K562 (cell line): Measurements from ENCODE around the gene SH3TC1. TPM values are rescaled to one million over a fixed set of nuclear protein-coding genes. Genes with fewer than 3 reads are reported as not detected.

Experiments
- ARID3B ChIP-seq: fragments of 250-450 bp; sonication (Bioruptor Pico); IDR thresholded peaks from 2 replicates; pipeline ENCODE4 v1.4.0; 2020; ENCODE audit warnings: borderline replicate concordance
- BACH1 ChIP-seq: fragments of 200-800 bp; sonication (Bioruptor generic); IDR thresholded peaks from 2 replicates; pipeline ENCODE4 v1.6.1; 2016; ENCODE audit warnings: missing genetic modification characterization, missing compliant biosample characterization
- BRD9 ChIP-seq: fragments of 450-650 bp; IDR thresholded peaks from 2 replicates; pipeline ENCODE4 v1.6.1; 2018; ENCODE audit warnings: low read depth; ENCODE audit not compliant: partially characterized antibody
- CBFB ChIP-seq: sonication (generic); formaldehyde crosslinking; IDR thresholded peaks from 2 replicates; pipeline ENCODE4 v1.4.0; 2020; ENCODE audit warnings: mild to moderate bottlenecking, missing genetic modification reagents
- CHCHD3 ChIP-seq: fragments of 250-450 bp; sonication (Bioruptor Pico); IDR thresholded peaks from 2 replicates; pipeline ENCODE4 v2.1.2; 2022; ENCODE audit warnings: mild to moderate bottlenecking
- E2F8 ChIP-seq: fragments of 450-650 bp; IDR thresholded peaks from 2 replicates; pipeline ENCODE4 v1.7.1; 2018; ENCODE audit warnings: mild to moderate bottlenecking, low read depth; ENCODE audit not compliant: partially characterized antibody
- ETV5 ChIP-seq: sonication (generic); formaldehyde crosslinking; IDR thresholded peaks from 2 replicates; pipeline ENCODE4 v1.4.0; 2020; ENCODE audit warnings: low read depth, mild to moderate bottlenecking, missing genetic modification reagents
- HDAC2 ChIP-seq: fragments of 450-650 bp; IDR thresholded peaks from 2 replicates; pipeline ENCODE4 v1.6.1; 2016; ENCODE audit warnings: mild to moderate bottlenecking
- JUND ChIP-seq, 2 experiments: IDR thresholded peaks; 2 replicates in 1 of 2; 3 replicates in 1 of 2; pipeline ENCODE4 v1.6.1; 2011; ENCODE audit warnings: borderline replicate concordance in 2 of 2, low read depth in 2 of 2, low read length in 2 of 2, improper control_type of control experiment in 1 of 2, missing biosample characterization in 1 of 2, missing genetic modification characterization in 1 of 2, missing genetic modification reagents in 1 of 2
- KLF13 ChIP-seq: fragments of 450-650 bp; IDR thresholded peaks from 2 replicates; pipeline ENCODE4 v1.6.1; 2016; ENCODE audit warnings: missing genetic modification characterization, low read depth, mild to moderate bottlenecking, missing compliant biosample characterization, moderate library complexity, borderline replicate concordance
- PHB ChIP-seq: fragments of 250-450 bp; sonication (Bioruptor Pico); IDR thresholded peaks from 2 replicates; pipeline ENCODE4 v1.5.0; 2021
- POLR2A ChIP-seq: fragments of 450-650 bp; conservative IDR thresholded peaks from 2 replicates; pipeline ENCODE4 v1.6.1; 2016
- POLR2AphosphoS2 ChIP-seq: IDR thresholded peaks from 2 replicates; pipeline ENCODE4 v1.6.1; 2012; ENCODE audit warnings: low read length, improper control_type of control experiment
- SREBF2 ChIP-seq: sonication (generic); formaldehyde crosslinking; IDR thresholded peaks from 2 replicates; pipeline ENCODE4 v1.4.0; 2020; ENCODE audit warnings: mild to moderate bottlenecking, missing genetic modification reagents
- TCFL5 ChIP-seq: fragments of 250-450 bp; sonication (Bioruptor Pico); conservative IDR thresholded peaks from 2 replicates; pipeline ENCODE4 v1.6.1; 2021; ENCODE audit warnings: mild to moderate bottlenecking, moderate library complexity, matching md5 sums
- ZBTB8A ChIP-seq: fragments of 450-650 bp; IDR thresholded peaks from 2 replicates; pipeline ENCODE4 v1.6.1; 2018; ENCODE audit warnings: mild to moderate bottlenecking, moderate library complexity; ENCODE audit not compliant: partially characterized antibody
- ZNF12 ChIP-seq: sonication (generic); formaldehyde crosslinking; IDR thresholded peaks from 2 replicates; pipeline ENCODE4 v1.4.0; 2020; ENCODE audit warnings: mild to moderate bottlenecking, missing genetic modification reagents
- ZNF174 ChIP-seq: fragments of 250-450 bp; sonication (Bioruptor Pico); IDR thresholded peaks from 2 replicates; pipeline ENCODE4 v1.4.0; 2020; ENCODE audit warnings: mild to moderate bottlenecking
- ZNF445 ChIP-seq: fragments of 250-450 bp; sonication (Bioruptor Pico); IDR thresholded peaks from 2 replicates; pipeline ENCODE4 v1.4.0; 2020; ENCODE audit warnings: low read depth, mild to moderate bottlenecking, moderate library complexity
- ZNF785 ChIP-seq: fragments of 250-450 bp; sonication (Bioruptor Pico); IDR thresholded peaks from 2 replicates; pipeline ENCODE4 v1.4.0; 2020; ENCODE audit warnings: mild to moderate bottlenecking
- polyA plus RNA-seq, 8 experiments: library from polyadenylated mRNA; depleted of rRNA in 4 of 8; stranded (reverse) in 5 of 8; unstranded in 3 of 8; fragments of >200 nt; fragmentation: Nextera tagmentation in 2 of 8; fragmentation: Illumina TruSeq in 1 of 8; extraction: Ambion mirVana in 2 of 8; extraction: Trizol in 1 of 8; gene quantifications; 2 replicates each; pipeline versions ENCODE4 v1.2.1 to v1.2.3, GENCODE V29; 2011 to 2014; ENCODE audit warnings: inconsistent platforms in 1 of 8, missing spikeins in 1 of 8
- total RNA-seq, 7 experiments: library from RNA; depleted of rRNA in 6 of 7; stranded (reverse); fragments of >200 nt in 6 of 7; fragmentation: Illumina TruSeq in 2 of 7; extraction: Trizol in 2 of 7; gene quantifications; 2 replicates each; pipeline versions ENCODE4 v1.2.1 to v1.2.3, GENCODE V29; 2011 to 2021; ENCODE audit warnings: low replicate concordance in 1 of 7
- TF ChIP-seq, protein P1 (sequence below): fragments of 250-450 bp; sonication (Bioruptor Pico); IDR thresholded peaks from 2 replicates; pipeline ENCODE4 v1.5.0; 2020; ENCODE audit warnings: mild to moderate bottlenecking
- TF ChIP-seq, protein P2 (sequence below): fragments of 450-650 bp; conservative IDR thresholded peaks from 2 replicates; pipeline ENCODE4 v1.6.1; 2016; ENCODE audit warnings: missing genetic modification characterization, low read depth, mild to moderate bottlenecking, missing compliant biosample characterization, moderate library complexity

Gene SH3TC1
- total and polyA plus RNA-seq, 9 of the 15 experiments (the other 6 are each of a cell fraction or from before 2014, with no cell fraction given) = 0.04 to 2.1 (median 0.48) TPM; not detected in 1

- peak; percentile 46 for TF ChIP-seq E2F8
- peak; percentile 54; the same call in 1 of the 2 replicates for TF ChIP-seq BACH1 (tag)
- TF ChIP-seq ZNF174 = no peak
- TF ChIP-seq, protein P1, sequence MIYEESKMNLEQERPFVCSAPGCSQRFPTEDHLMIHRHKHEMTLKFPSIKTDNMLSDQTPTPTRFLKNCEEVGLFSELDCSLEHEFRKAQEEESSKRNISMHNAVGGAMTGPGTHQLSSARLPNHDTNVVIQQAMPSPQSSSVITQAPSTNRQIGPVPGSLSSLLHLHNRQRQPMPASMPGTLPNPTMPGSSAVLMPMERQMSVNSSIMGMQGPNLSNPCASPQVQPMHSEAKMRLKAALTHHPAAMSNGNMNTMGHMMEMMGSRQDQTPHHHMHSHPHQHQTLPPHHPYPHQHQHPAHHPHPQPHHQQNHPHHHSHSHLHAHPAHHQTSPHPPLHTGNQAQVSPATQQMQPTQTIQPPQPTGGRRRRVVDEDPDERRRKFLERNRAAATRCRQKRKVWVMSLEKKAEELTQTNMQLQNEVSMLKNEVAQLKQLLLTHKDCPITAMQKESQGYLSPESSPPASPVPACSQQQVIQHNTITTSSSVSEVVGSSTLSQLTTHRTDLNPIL = no peak
- peak; percentile 99 for TF ChIP-seq CBFB (CRISPR knock-in tag)
- TF ChIP-seq TCFL5 (CRISPR knock-in tag) = no peak
- TF ChIP-seq ETV5 (CRISPR knock-in tag) = peak; percentile 82
- TF ChIP-seq JUND (IDR thresholded peaks at IDR 0.05; ENCODE audit: borderline replicate concordance, low read depth, low read length) = peak; percentile 67
- TF ChIP-seq JUND (tag; IDR thresholded peaks at IDR 0.05; ENCODE audit: borderline replicate concordance, low read depth, low read length) = peak; percentile 61; the same call in 1 of the 3 replicates
- TF ChIP-seq CHCHD3 (CRISPR knock-in tag) = no peak
- no peak for TF ChIP-seq ZNF785 (CRISPR knock-in tag)
- no peak for TF ChIP-seq BRD9
- TF ChIP-seq, protein P2, sequence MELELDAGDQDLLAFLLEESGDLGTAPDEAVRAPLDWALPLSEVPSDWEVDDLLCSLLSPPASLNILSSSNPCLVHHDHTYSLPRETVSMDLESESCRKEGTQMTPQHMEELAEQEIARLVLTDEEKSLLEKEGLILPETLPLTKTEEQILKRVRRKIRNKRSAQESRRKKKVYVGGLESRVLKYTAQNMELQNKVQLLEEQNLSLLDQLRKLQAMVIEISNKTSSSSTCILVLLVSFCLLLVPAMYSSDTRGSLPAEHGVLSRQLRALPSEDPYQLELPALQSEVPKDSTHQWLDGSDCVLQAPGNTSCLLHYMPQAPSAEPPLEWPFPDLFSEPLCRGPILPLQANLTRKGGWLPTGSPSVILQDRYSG = no peak
- peak; percentile 85; the same call in 1 of the 2 replicates for TF ChIP-seq HDAC2
- no peak for TF ChIP-seq ZNF12 (CRISPR knock-in tag)
- no peak for TF ChIP-seq SREBF2 (CRISPR knock-in tag)
- TF ChIP-seq POLR2A = no peak
- no peak for TF ChIP-seq ARID3B (CRISPR knock-in tag)
- TF ChIP-seq ZNF445 = no peak
- no peak for TF ChIP-seq ZBTB8A
- no peak for TF ChIP-seq POLR2AphosphoS2
- TF ChIP-seq PHB = no peak
- TF ChIP-seq KLF13 (tag) = no peak
These were observed 53.4 kb downstream of the SH3TC1 start (continued) for GRCh38 chr4:8252301-8253173.
